Loucy (cell line): ENCODE results near the gene MAPK7.

Source experiments
- H2AFZ ChIP-seq: fragments of 200-600 bp; sonication (generic); 2 replicates; pipeline ENCODE4 v1.6.0; 2016; ENCODE audit warnings: antibody characterized with exemption, mild to moderate bottlenecking, low read length, moderate library complexity
- H3F3A ChIP-seq: fragments of 200-600 bp; 2 replicates; pipeline ENCODE4 v1.6.0; 2016; ENCODE audit warnings: antibody characterized with exemption, low read depth, mild to moderate bottlenecking
- H3K27me3 ChIP-seq: fragments of 200-600 bp; sonication (generic); 2 replicates; pipeline ENCODE4 v1.6.1; 2014; ENCODE audit warnings: low read length, mild to moderate bottlenecking; ENCODE audit not compliant: insufficient read depth, poor library complexity, severe bottlenecking
- H3K36me3 ChIP-seq: fragments of 200-600 bp; sonication (generic); 2 replicates; pipeline ENCODE4 v1.6.1; 2016; ENCODE audit warnings: low read length; ENCODE audit not compliant: insufficient read depth
- H3K4me1 ChIP-seq: fragments of 200-600 bp; sonication (generic); 2 replicates; pipeline ENCODE4 v1.5.1; 2014; ENCODE audit warnings: low read length, mild to moderate bottlenecking; ENCODE audit not compliant: insufficient read depth, poor library complexity, severe bottlenecking
- H3K4me2 ChIP-seq: fragments of 200-600 bp; sonication (generic); 2 replicates; pipeline ENCODE4 v1.6.0; 2014; ENCODE audit warnings: antibody characterized with exemption, low read length, low read depth, mild to moderate bottlenecking; ENCODE audit not compliant: poor library complexity, severe bottlenecking
- H3K4me3 ChIP-seq: fragments of 200-600 bp; sonication (generic); 2 replicates; pipeline ENCODE4 v1.5.1; 2014; ENCODE audit warnings: low read length, mild to moderate bottlenecking, mixed read lengths; ENCODE audit not compliant: poor library complexity, severe bottlenecking
- H3K79me2 ChIP-seq: fragments of 200-600 bp; sonication (generic); 2 replicates; pipeline ENCODE4 v1.6.1; 2014; ENCODE audit warnings: low read length; ENCODE audit not compliant: insufficient read depth
- H3K9ac ChIP-seq: fragments of 200-600 bp; sonication (generic); 2 replicates; pipeline ENCODE4 v1.6.0; 2014; ENCODE audit warnings: mild to moderate bottlenecking, low read depth, low read length, moderate library complexity; ENCODE audit not compliant: poor library complexity, severe bottlenecking
- H3K9me2 ChIP-seq: fragments of 200-600 bp; sonication (generic); replicated peaks from 2 replicates; pipeline ENCODE4 v1.6.1; 2016; ENCODE audit warnings: low read depth, low read length, mixed read lengths
- H3K9me3 ChIP-seq: fragments of 200-600 bp; sonication (generic); 2 replicates; pipeline ENCODE4 v1.6.1; 2014; ENCODE audit warnings: mild to moderate bottlenecking, antibody characterized with exemption, low read length, low read depth; ENCODE audit not compliant: insufficient read depth
- H4K20me1 ChIP-seq: fragments of 200-600 bp; sonication (generic); 2 replicates; pipeline ENCODE4 v1.6.0; 2014; ENCODE audit warnings: antibody characterized with exemption, low read length, mild to moderate bottlenecking; ENCODE audit not compliant: insufficient read depth, poor library complexity, severe bottlenecking
- EZH2phosphoT487 ChIP-seq: fragments of 200-600 bp; IDR thresholded peaks from 2 replicates; pipeline ENCODE4 v1.6.1; 2018; ENCODE audit warnings: antibody characterized with exemption, mild to moderate bottlenecking, moderate library complexity, borderline replicate concordance
- TF ChIP-seq, protein P1 (sequence below): fragments of 200-600 bp; sonication (generic); conservative IDR thresholded peaks from 2 replicates; pipeline ENCODE4 v1.5.1; 2014; ENCODE audit warnings: mild to moderate bottlenecking, antibody characterized with exemption, low read length

The MAPK7 gene

DNA sequence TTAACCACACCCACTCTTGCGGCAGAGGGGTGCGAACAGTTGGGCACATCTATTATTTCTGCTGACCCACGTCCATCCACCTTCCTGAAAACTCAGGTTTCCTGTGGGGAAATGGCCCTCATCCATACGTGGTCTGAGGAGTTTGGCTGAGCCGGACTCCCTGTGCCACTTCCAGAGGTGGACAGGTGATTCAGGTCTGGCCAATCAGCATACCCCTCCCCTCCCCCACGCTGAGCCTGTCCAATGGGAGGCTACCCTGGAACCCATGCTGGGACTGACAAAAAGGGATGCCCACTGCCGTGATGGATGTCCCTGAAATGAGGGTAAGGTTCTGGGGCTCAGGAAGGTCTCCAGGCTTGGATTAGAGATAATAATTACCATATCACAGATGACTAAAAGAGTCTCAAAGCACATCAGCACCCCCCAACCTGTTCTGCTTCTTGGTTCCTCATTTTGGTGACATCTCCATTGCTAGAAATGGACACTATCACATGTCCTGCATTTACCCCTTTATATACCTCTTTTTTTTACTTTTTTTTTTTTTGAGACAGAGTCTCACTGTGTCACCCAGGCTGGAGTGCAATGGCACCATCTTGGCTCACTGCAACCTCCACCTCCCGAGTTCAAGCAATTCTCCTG is 5.3 kb upstream of the MAPK7 start:
- Histone ChIP-seq H3K9me3 (no peaks in the 10 kb centered on the region), H3K4me3 (no peak overlapping the region), H2AFZ (no peak overlapping the region), H3K79me2 (0 out of 2 replicates have a peak, but pooled peaks cover 3% of the 10 kb centered on the region), H3K36me3 (no peaks in the 10 kb centered on the region), H3K9ac (no peak overlapping the region), H3F3A (no peaks in the 10 kb centered on the region), H3K4me2 (no peak overlapping the region), H3K4me1 (peaks cover 36% of the 10 kb centered on the region), H3K27me3 (no peaks in the 10 kb centered on the region), H3K9me2 (no peaks in the 10 kb centered on the region), H4K20me1 (no peaks in the 10 kb centered on the region)
- TF ChIP-seq, protein P1, sequence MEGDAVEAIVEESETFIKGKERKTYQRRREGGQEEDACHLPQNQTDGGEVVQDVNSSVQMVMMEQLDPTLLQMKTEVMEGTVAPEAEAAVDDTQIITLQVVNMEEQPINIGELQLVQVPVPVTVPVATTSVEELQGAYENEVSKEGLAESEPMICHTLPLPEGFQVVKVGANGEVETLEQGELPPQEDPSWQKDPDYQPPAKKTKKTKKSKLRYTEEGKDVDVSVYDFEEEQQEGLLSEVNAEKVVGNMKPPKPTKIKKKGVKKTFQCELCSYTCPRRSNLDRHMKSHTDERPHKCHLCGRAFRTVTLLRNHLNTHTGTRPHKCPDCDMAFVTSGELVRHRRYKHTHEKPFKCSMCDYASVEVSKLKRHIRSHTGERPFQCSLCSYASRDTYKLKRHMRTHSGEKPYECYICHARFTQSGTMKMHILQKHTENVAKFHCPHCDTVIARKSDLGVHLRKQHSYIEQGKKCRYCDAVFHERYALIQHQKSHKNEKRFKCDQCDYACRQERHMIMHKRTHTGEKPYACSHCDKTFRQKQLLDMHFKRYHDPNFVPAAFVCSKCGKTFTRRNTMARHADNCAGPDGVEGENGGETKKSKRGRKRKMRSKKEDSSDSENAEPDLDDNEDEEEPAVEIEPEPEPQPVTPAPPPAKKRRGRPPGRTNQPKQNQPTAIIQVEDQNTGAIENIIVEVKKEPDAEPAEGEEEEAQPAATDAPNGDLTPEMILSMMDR = no peak
- no peak for TF ChIP-seq EZH2phosphoT487

DNA sequence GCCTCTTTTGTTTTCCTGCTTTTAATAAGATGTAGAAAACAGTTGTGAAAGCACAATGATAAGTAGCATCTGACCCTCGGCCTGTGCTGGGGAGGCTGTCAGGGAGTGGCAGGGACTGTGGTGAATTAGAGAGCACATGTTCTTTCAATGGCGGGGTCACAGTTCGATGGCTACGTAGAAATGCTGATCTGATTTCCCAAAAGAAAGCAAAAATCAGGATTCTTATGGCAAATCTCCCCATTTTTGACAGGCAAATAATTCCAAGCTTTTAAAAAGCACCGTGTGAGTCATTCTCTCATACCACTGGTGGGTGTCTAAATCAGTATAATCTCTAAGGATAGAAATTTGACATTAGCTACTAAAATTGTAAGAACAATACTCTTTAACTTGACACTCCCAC is 4.2 kb upstream of the MAPK7 start:
- peaks cover 11% of the 10 kb centered on the region for H3K79me2 ChIP-seq
- H3K4me1 ChIP-seq = peaks cover 42% of the 10 kb centered on the region
- H3K9ac ChIP-seq = no peak overlapping the region
- no peaks in the 10 kb centered on the region for H3F3A ChIP-seq
- H3K9me3 ChIP-seq = no peaks in the 10 kb centered on the region
- no peaks in the 10 kb centered on the region for H3K36me3 ChIP-seq
- H3K9me2 ChIP-seq = no peaks in the 10 kb centered on the region
- no peak overlapping the region for H2AFZ ChIP-seq
- H3K27me3 ChIP-seq = no peaks in the 10 kb centered on the region
- H4K20me1 ChIP-seq = no peaks in the 10 kb centered on the region
- TF ChIP-seq, protein P1 = no peak
- TF ChIP-seq EZH2phosphoT487 = no peak
- no peak overlapping the region for H3K4me3 ChIP-seq
- H3K4me2 ChIP-seq = no peak overlapping the region

DNA sequence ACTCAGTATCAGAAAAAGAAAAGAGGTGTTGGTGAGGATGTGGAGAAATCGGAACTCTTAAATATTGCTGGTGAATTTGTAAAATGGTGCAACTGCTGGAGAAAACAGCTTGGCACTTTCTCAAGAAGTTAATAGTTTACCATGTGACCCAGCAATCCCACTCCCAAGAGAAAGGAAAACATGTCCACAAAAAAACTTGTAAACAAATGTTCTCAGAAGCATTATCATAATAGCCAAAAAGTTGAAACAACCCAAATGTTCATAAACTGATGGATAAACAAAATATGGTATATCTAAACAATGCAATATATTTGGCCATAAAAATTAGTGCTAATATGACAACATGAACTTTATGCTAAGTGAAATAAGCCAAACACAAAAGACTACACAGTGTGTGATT is 2.6 kb upstream of the MAPK7 start:
- H3K9me2 ChIP-seq = no peaks in the 10 kb centered on the region
- peaks cover 25% of the 10 kb centered on the region for H3K79me2 ChIP-seq
- H3K9ac ChIP-seq = no peak overlapping the region
- H3K9me3 ChIP-seq = no peaks in the 10 kb centered on the region
- peaks cover 28% of the 10 kb centered on the region for H3K4me1 ChIP-seq
- no peaks in the 10 kb centered on the region for H3F3A ChIP-seq
- no peaks in the 10 kb centered on the region for H3K27me3 ChIP-seq
- peaks cover 6% of the 10 kb centered on the region; the same call in 1 of the 2 replicates for H3K36me3 ChIP-seq
- H3K4me2 ChIP-seq = peak overlapping the region; percentile 18
- no peak overlapping the region for H3K4me3 ChIP-seq
- TF ChIP-seq, protein P1 = no peak
- no peak for TF ChIP-seq EZH2phosphoT487
- H2AFZ ChIP-seq = no peak overlapping the region
- no peaks in the 10 kb centered on the region for H4K20me1 ChIP-seq
